H9 (cell line): ENCODE results near the gene ZNF609. TPM values are rescaled to one million over a fixed set of nuclear protein-coding genes. Genes with fewer than 3 reads are reported as not detected.

Source experiments
- DNase-seq: peaks from one replicate; pipeline ENCODE4 v3.0.0-alpha.2; 2017
- H2AFZ ChIP-seq: one replicate; pipeline ENCODE4 v1.6.1; 2013; ENCODE audit warnings: mild to moderate bottlenecking, low read length, control low read depth, moderate library complexity
- H2AK5ac ChIP-seq: 2 replicates; pipeline ENCODE4 v1.6.1; 2013; ENCODE audit warnings: low read length, control low read depth, mixed read lengths; ENCODE audit not compliant: insufficient read length
- H2BK120ac ChIP-seq: one replicate; pipeline ENCODE4 v1.6.1; 2013; ENCODE audit warnings: low read depth, mild to moderate bottlenecking, low read length, control low read depth, inconsistent platforms; ENCODE audit not compliant: poor library complexity, severe bottlenecking
- H2BK12ac ChIP-seq: 2 replicates; pipeline ENCODE4 v1.6.1; 2013; ENCODE audit warnings: low read length, control low read depth, mixed read lengths, low read depth; ENCODE audit not compliant: insufficient read length
- H2BK15ac ChIP-seq: 2 replicates; pipeline ENCODE4 v1.6.1; 2013; ENCODE audit warnings: low read depth, low read length, control low read depth
- H2BK20ac ChIP-seq: one replicate; pipeline ENCODE4 v1.6.1; 2013; ENCODE audit warnings: low read depth, mild to moderate bottlenecking, low read length, control low read depth, inconsistent platforms; ENCODE audit not compliant: poor library complexity, severe bottlenecking
- H2BK5ac ChIP-seq: 2 replicates; pipeline ENCODE4 v1.6.1; 2013; ENCODE audit warnings: low read length, control low read depth, mixed read lengths; ENCODE audit not compliant: insufficient read length
- H3K14ac ChIP-seq: 2 replicates; pipeline ENCODE4 v1.6.1; 2013; ENCODE audit warnings: low read length, control low read depth; ENCODE audit not compliant: insufficient read depth
- H3K18ac ChIP-seq: 2 replicates; pipeline ENCODE4 v1.6.1; 2013; ENCODE audit warnings: low read depth, mild to moderate bottlenecking, mixed read lengths, low read length, control low read depth; ENCODE audit not compliant: insufficient read length
- H3K23ac ChIP-seq: 2 replicates; pipeline ENCODE4 v1.6.1; 2013; ENCODE audit warnings: low read length, control low read depth, mixed read lengths, low read depth; ENCODE audit not compliant: insufficient read length
- H3K23me2 ChIP-seq: 2 replicates; pipeline ENCODE4 v1.6.1; 2013; ENCODE audit warnings: low read depth, mild to moderate bottlenecking, mixed read lengths, low read length, control low read depth; ENCODE audit not compliant: insufficient read length, poor library complexity, severe bottlenecking
- H3K27ac ChIP-seq: 2 replicates; pipeline ENCODE4 v1.5.1; 2013; ENCODE audit warnings: low read length, control low read depth, mixed read lengths, low read depth; ENCODE audit not compliant: insufficient read length
- H3K27me3 ChIP-seq: 2 replicates; pipeline ENCODE4 v1.6.1; 2013; ENCODE audit warnings: low read length, control low read depth, inconsistent platforms; ENCODE audit not compliant: insufficient read depth
- H3K4ac ChIP-seq: 2 replicates; pipeline ENCODE4 v1.6.1; 2013; ENCODE audit warnings: low read depth, mild to moderate bottlenecking, control low read depth, inconsistent platforms, low read length, moderate library complexity
- H3K4me1 ChIP-seq: 2 replicates; pipeline ENCODE4 v1.6.1; 2013; ENCODE audit warnings: low read length, control low read depth, inconsistent platforms; ENCODE audit not compliant: insufficient read depth
- H3K4me2 ChIP-seq: 2 replicates; pipeline ENCODE4 v1.6.1; 2013; ENCODE audit warnings: low read length, control low read depth, mixed read lengths; ENCODE audit not compliant: insufficient read length, insufficient read depth
- H3K56ac ChIP-seq: 2 replicates; pipeline ENCODE4 v1.6.1; 2013; ENCODE audit warnings: low read depth, mild to moderate bottlenecking, mixed read lengths, low read length, control low read depth; ENCODE audit not compliant: insufficient read length
- H3K79me1 ChIP-seq: 2 replicates; pipeline ENCODE4 v1.6.1; 2013; ENCODE audit warnings: low read depth, mild to moderate bottlenecking, moderate library complexity, low read length, control low read depth, inconsistent platforms; ENCODE audit not compliant: insufficient read depth, poor library complexity, severe bottlenecking
- H3K79me2 ChIP-seq: 2 replicates; pipeline ENCODE4 v1.6.1; 2013; ENCODE audit warnings: low read length, control low read depth, inconsistent platforms; ENCODE audit not compliant: insufficient read depth
- H3K9ac ChIP-seq: 2 replicates; pipeline ENCODE4 v1.6.1; 2013; ENCODE audit warnings: low read length, control low read depth, mixed read lengths; ENCODE audit not compliant: insufficient read length; ENCODE audit errors: extremely low read depth
- H3K9me3 ChIP-seq: one replicate; pipeline ENCODE4 v1.6.1; 2013; ENCODE audit warnings: low read depth, low read length, inconsistent platforms; ENCODE audit not compliant: control insufficient read depth
- H3T11ph ChIP-seq: one replicate; pipeline ENCODE4 v1.6.1; 2013; ENCODE audit warnings: mild to moderate bottlenecking, low read length, control low read depth, inconsistent platforms
- H4K20me1 ChIP-seq: one replicate; pipeline ENCODE4 v1.6.1; 2013; ENCODE audit not compliant: control insufficient read depth, insufficient read length, insufficient read depth
- H4K5ac ChIP-seq: 2 replicates; pipeline ENCODE4 v1.6.1; 2013; ENCODE audit warnings: low read depth, mild to moderate bottlenecking, mixed read lengths, low read length, control low read depth; ENCODE audit not compliant: insufficient read length
- H4K8ac ChIP-seq: replicated peaks from 2 replicates; pipeline ENCODE4 v1.6.1; 2013; ENCODE audit warnings: low read length, control low read depth, mixed read lengths, low read depth; ENCODE audit not compliant: insufficient read length
- H4K91ac ChIP-seq: 2 replicates; pipeline ENCODE4 v1.6.1; 2013; ENCODE audit warnings: low read depth, mild to moderate bottlenecking, moderate library complexity, mixed read lengths, low read length, control low read depth; ENCODE audit not compliant: insufficient read length
- H3K27ac Mint-ChIP-seq, 3 experiments: 2 replicates in 2 of 3; 3 replicates in 1 of 3; pipeline ENCODE4 v1.8.0; 2020 to 2021; ENCODE audit warnings: mixed read lengths in 3 of 3, mild to moderate bottlenecking in 1 of 3, moderate library complexity in 1 of 3
- H3K27me3 Mint-ChIP-seq: 2 replicates; pipeline ENCODE4 v1.8.0; 2021; ENCODE audit warnings: low read depth, mild to moderate bottlenecking, moderate library complexity, mixed read lengths
- H3K36me3 Mint-ChIP-seq, 3 experiments: 2 replicates in 2 of 3; 3 replicates in 1 of 3; pipeline ENCODE4 v1.8.0; 2020 to 2021; ENCODE audit warnings: low read depth in 3 of 3, mixed read lengths in 3 of 3; ENCODE audit not compliant: insufficient read depth in 1 of 3
- H3K4me1 Mint-ChIP-seq, 2 experiments: 2 replicates each; pipeline ENCODE4 v1.8.0; 2020; ENCODE audit warnings: mixed read lengths in 2 of 2
- H3K4me3 Mint-ChIP-seq, 2 experiments: 2 replicates in 1 of 2; 3 replicates in 1 of 2; pipeline ENCODE4 v1.8.0; 2020 to 2021; ENCODE audit warnings: mild to moderate bottlenecking in 2 of 2, mixed read lengths in 2 of 2, moderate library complexity in 1 of 2
- H3K9me3 Mint-ChIP-seq, 2 experiments: 2 replicates in 1 of 2; 3 replicates in 1 of 2; pipeline ENCODE4 v1.8.0; 2020; ENCODE audit warnings: mild to moderate bottlenecking in 2 of 2, mixed read lengths in 2 of 2, moderate library complexity in 1 of 2
- CTCF ChIP-seq: fragments of 200-600 bp; sonication (generic); conservative IDR thresholded peaks from 3 replicates; pipeline ENCODE4 v1.8.0; 2021; ENCODE audit warnings: antibody characterized with exemption, mild to moderate bottlenecking
- WGBS: extraction: QIAGEN DNeasy Blood & Tissue Kit; methylation state at CpG from one replicate; pipeline ENCODE4 v1.1.7; 2013; ENCODE audit warnings: missing lambda C conversion rate, low lambda C conversion rate, mixed read lengths; ENCODE audit not compliant: insufficient read length; ENCODE audit errors: extremely low coverage; 5-methylcytosine and 5-hydroxymethylcytosine counted together
- total RNA-seq: library from RNA; stranded (reverse); gene quantifications from 2 replicates; pipeline ENCODE4 v1.2.1, GENCODE V29; 2021

ZNF609 gene
- total RNA-seq, 1 experiment from 2014 or later, result 45.3 TPM

GRCh38 chr15:64507845-64508244 is 47.5 kb downstream of the ZNF609 start:
- no peak overlapping the region for H3K27ac ChIP-seq
- H4K5ac ChIP-seq, result no peak overlapping the region
- no peaks in the 10 kb centered on the region for H3K9me3 ChIP-seq
- H3K4me1 Mint-ChIP-seq, result peaks cover 19 to 23% of the 10 kb centered on the region in 2 experiments
- no peak overlapping the region for H2BK5ac ChIP-seq
- H3K23ac ChIP-seq, result no peak overlapping the region
- H3K79me1 ChIP-seq, result peaks cover 13% of the 10 kb centered on the region
- no peak overlapping the region; a peak in 1 of 7 replicates for H3K27ac Mint-ChIP-seq
- H4K20me1 ChIP-seq, result no peaks in the 10 kb centered on the region
- peaks cover 6% of the 10 kb centered on the region; the same call in 1 of the 2 replicates for H3K79me2 ChIP-seq
- no peak overlapping the region for H3K4me2 ChIP-seq
- no peak overlapping the region for H3K14ac ChIP-seq
- no peak overlapping the region for H2BK12ac ChIP-seq
- no peak for DNase-seq
- H3K36me3 Mint-ChIP-seq, result peaks cover 0 to 17% (median 8%) of the 10 kb centered on the region in 3 experiments; a peak in 4 of 7 replicates
- no peak overlapping the region for H3K9ac ChIP-seq
- H3K4ac ChIP-seq, result no peak overlapping the region
- no peaks in the 10 kb centered on the region for H3K27me3 ChIP-seq
- H2AFZ ChIP-seq, result no peak overlapping the region
- H3K4me1 ChIP-seq, result peaks cover 3% of the 10 kb centered on the region
- H3K27me3 Mint-ChIP-seq, result no peaks in the 10 kb centered on the region
- H2BK15ac ChIP-seq, result no peak overlapping the region
- no peaks in the 10 kb centered on the region for H3K23me2 ChIP-seq
- no peaks in the 10 kb centered on the region for H3K9me3 Mint-ChIP-seq
- no peak overlapping the region for H3K56ac ChIP-seq
- no peak overlapping the region for H3K18ac ChIP-seq
- WGBS, result no CpG with 5 or more reads among the region's 2 CpGs
- no peak overlapping the region for H3T11ph ChIP-seq
- no peak overlapping the region for H2BK120ac ChIP-seq
- no peak for TF ChIP-seq CTCF
- H4K8ac ChIP-seq, result no peak overlapping the region
- no peak overlapping the region for H2AK5ac ChIP-seq
- no peak overlapping the region for H3K4me3 Mint-ChIP-seq
- no peak overlapping the region for H4K91ac ChIP-seq
- no peak overlapping the region for H2BK20ac ChIP-seq
